ENCODE measurements around the gene COL8A1. TPM values are rescaled to one million over a fixed set of nuclear protein-coding genes. Genes with fewer than 3 reads are reported as not detected.

Gene COL8A1
- polyA plus RNA-seq, 3 donors: not detected

GRCh38 chr3:99836681-99837080 is 198.3 kb downstream of the COL8A1 start:
- H3K4me1 ChIP-seq (ENCODE audit: control insufficient read depth in 1 of 2, insufficient read depth in 2 of 2, low read length in 2 of 2): no peaks in the 10 kb centered on the region
- intact Hi-C loops (cut with micrococcal nuclease): loop anchor here (10.0 kb wide), 2 partner anchors 418 to 428 kb away; partner anchors contain the start of gene TBC1D23 (in 1 of the 2)
- no peak overlapping the region for H3K4me2 ChIP-seq (replicated peaks; ENCODE audit: extremely low read depth, low read length, poor library complexity, severe bottlenecking)
- H3K27me3 ChIP-seq (ENCODE audit: control insufficient read depth in 2 of 2, insufficient read depth in 2 of 2, low read length in 2 of 2): no peaks in the 10 kb centered on the region
- H3K9me3 ChIP-seq (replicated peaks in 1 of 2; ENCODE audit: control insufficient read depth in 1 of 2, insufficient read depth in 1 of 2, low read length in 2 of 2): no peaks in the 10 kb centered on the region
- no peak overlapping the region for H2AFZ ChIP-seq (ENCODE audit: insufficient read depth, low read depth, low read length, poor library complexity, severe bottlenecking)
- H3K27ac Mint-ChIP-seq: no peak overlapping the region
- H3K4me1 Mint-ChIP-seq: no peaks in the 10 kb centered on the region
- no peak for TF ChIP-seq CTCF (IDR thresholded peaks at IDR 0.05)
- no peaks in the 10 kb centered on the region for H3K36me3 Mint-ChIP-seq
- H3K36me3 ChIP-seq (replicated peaks in 1 of 2; ENCODE audit: control insufficient read depth in 1 of 2, insufficient read depth in 2 of 2, low read length in 2 of 2): no peaks in the 10 kb centered on the region
- H3K27me3 Mint-ChIP-seq (ENCODE audit: low read depth in 3 of 3): no peaks in the 10 kb centered on the region
- no peaks in the 10 kb centered on the region for H4K20me1 ChIP-seq (ENCODE audit: insufficient read depth, low read length)
- H3K4me3 Mint-ChIP-seq: no peak overlapping the region
- no peak overlapping the region for H3K27ac ChIP-seq (ENCODE audit: low read depth in 1 of 2, low read length in 2 of 2)
- H3K4me3 ChIP-seq (replicated peaks in 1 of 3; ENCODE audit: low read depth in 2 of 3, low read length in 3 of 3): no peak overlapping the region
- no peak overlapping the region for H3K9ac ChIP-seq (ENCODE audit: insufficient read depth, low read length, poor library complexity, severe bottlenecking)
- WGBS (ENCODE audit: insufficient coverage): 93% methylated on average over 2 of the region's 3 CpGs
- H3K79me2 ChIP-seq (ENCODE audit: insufficient read depth, low read length): no peaks in the 10 kb centered on the region
- H3K9me3 Mint-ChIP-seq: no peaks in the 10 kb centered on the region
- DNase-seq: no peak

- H3K27ac ChIP-seq (ENCODE audit: low read depth in 1 of 2, low read length in 2 of 2): no peak overlapping the region
- TF ChIP-seq CTCF (IDR thresholded peaks at IDR 0.05): no peak
- H3K4me2 ChIP-seq (replicated peaks; ENCODE audit: extremely low read depth, low read length, poor library complexity, severe bottlenecking): no peak overlapping the region
- H3K36me3 ChIP-seq (replicated peaks in 1 of 2; ENCODE audit: control insufficient read depth in 1 of 2, insufficient read depth in 2 of 2, low read length in 2 of 2): no peaks in the 10 kb centered on the region
- intact Hi-C loops (cut with micrococcal nuclease): loop anchor here (10.0 kb wide), 2 partner anchors 417 to 427 kb away; partner anchors contain the start of gene TBC1D23 (in 1 of the 2)
- whole genome bisulfite sequencing (ENCODE audit: insufficient coverage): no CpG with 5 or more reads among the region's 1 CpG
- H3K36me3 Mint-ChIP-seq: no peaks in the 10 kb centered on the region
- H3K4me1 ChIP-seq (ENCODE audit: control insufficient read depth in 1 of 2, insufficient read depth in 2 of 2, low read length in 2 of 2): no peaks in the 10 kb centered on the region
- no peaks in the 10 kb centered on the region for H3K79me2 ChIP-seq (ENCODE audit: insufficient read depth, low read length)
- H3K4me3 ChIP-seq (replicated peaks in 1 of 3; ENCODE audit: low read depth in 2 of 3, low read length in 3 of 3): no peak overlapping the region
- no peaks in the 10 kb centered on the region for H3K4me1 Mint-ChIP-seq
- no peak for DNase-seq
- H3K27ac Mint-ChIP-seq: no peak overlapping the region
- no peaks in the 10 kb centered on the region for H4K20me1 ChIP-seq (ENCODE audit: insufficient read depth, low read length)
- H3K27me3 ChIP-seq (ENCODE audit: control insufficient read depth in 2 of 2, insufficient read depth in 2 of 2, low read length in 2 of 2): no peaks in the 10 kb centered on the region
- H3K27me3 Mint-ChIP-seq (ENCODE audit: low read depth in 3 of 3): no peaks in the 10 kb centered on the region
- no peak overlapping the region for H2AFZ ChIP-seq (ENCODE audit: insufficient read depth, low read depth, low read length, poor library complexity, severe bottlenecking)
- H3K9me3 ChIP-seq (replicated peaks in 1 of 2; ENCODE audit: control insufficient read depth in 1 of 2, insufficient read depth in 1 of 2, low read length in 2 of 2): no peaks in the 10 kb centered on the region
- H3K9me3 Mint-ChIP-seq: no peaks in the 10 kb centered on the region
- no peak overlapping the region for H3K4me3 Mint-ChIP-seq
- H3K9ac ChIP-seq (ENCODE audit: insufficient read depth, low read length, poor library complexity, severe bottlenecking): no peak overlapping the region
These were observed 199.3 kb downstream of the COL8A1 start for GRCh38 chr3:99837715-99838114.
